Brain pericyte (primary cell): ENCODE results near the gene RNASEH2B.

ENCODE experiments used
- DNase-seq: peaks from one replicate; pipeline ENCODE4 v3.0.0-alpha.2; 2012; ENCODE audit warnings: low read depth, low spot score

RNASEH2B gene

DNA sequence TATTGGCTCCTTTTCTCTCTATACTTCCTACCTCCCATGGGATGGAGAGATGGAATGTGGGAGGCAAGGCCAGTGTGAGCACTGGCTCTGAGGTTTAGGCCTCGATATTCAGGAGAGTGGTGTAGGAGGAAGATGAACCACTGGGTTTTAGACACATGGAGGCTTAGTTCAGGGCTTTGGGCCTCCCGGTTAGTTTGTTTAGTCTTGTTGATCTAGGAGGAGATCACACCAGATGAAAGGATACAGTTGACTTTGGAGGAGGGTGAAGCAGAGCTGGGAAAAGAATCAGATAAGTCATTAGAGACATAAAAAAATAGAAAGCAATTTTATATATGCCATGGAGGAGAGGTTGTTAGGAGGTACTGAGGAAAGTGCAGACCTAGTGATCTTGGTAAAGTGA, 30.9 kb downstream of the RNASEH2B start:
- DNase-seq = no peak

DNA sequence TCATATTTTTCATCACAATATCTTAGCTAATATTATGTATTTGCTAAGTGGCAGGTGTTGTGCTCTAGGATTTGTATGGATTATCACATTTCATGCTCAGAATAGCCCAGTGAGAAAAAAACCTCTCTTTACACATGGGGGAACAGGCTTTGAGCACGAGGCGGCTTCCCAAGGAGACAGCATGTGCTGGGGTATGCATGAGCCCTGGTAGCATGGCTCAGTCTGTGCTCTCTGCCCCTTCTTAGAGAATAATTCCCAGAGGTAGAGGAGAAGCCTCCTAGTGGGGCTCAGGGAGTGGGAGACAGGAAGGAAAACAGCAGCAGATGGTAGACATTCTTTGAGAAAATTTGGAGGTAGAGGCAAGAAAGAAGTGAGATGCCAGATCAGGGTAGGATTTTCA, 31.6 kb downstream of the RNASEH2B start:
- no peak for DNase-seq

DNA sequence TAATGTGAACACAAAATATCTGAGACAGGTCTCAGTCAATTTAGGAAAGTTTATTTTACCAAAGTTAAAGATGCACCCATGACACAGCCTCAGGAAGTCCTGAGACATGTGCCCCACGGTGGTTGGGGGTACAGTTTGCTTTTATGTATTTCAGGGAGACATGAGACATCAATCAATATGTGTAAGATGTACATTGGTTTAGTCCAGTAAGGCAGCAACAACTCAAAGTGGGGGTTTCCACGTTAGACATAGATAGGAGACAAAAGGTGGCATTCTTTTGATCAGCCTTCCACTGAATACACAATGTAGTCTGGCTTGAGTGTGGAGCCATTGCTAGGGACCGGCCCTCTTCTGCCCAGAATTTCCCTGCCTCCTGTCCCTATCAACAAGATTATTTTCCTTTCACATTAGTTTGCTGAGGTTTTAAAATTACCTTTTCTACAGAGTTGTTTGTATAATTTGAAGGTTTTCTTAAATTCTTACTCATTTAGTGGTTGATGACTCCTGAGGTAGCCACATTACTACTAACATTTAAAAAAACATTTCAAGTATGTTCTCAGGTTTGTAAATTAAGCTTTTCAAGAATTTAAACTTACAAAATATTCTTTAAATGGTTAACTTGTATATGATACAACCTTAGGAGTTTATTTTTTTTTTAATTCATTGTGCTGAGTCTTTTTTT, 33.2 kb downstream of the RNASEH2B start:
- no peak for DNase-seq

DNA sequence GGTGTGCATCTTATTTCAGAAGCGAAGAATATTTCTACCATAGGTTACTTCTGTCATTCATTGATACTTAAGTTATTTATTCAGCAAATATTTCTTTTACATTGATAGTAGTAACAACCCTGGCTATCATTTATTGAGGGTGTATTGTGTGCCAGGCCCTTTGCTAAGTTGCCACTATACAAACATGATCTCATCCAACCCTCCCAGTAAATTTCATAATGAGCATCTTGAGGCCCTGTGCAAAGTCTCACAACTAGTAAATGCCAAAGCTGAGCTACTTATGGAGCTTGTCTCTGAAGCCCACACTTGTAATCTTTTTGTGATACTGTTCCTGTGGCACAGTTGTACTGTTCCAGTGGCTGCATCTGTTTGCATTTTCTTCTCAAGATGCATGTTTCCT, 36.1 kb downstream of the RNASEH2B start:
- no peak for DNase-seq

DNA sequence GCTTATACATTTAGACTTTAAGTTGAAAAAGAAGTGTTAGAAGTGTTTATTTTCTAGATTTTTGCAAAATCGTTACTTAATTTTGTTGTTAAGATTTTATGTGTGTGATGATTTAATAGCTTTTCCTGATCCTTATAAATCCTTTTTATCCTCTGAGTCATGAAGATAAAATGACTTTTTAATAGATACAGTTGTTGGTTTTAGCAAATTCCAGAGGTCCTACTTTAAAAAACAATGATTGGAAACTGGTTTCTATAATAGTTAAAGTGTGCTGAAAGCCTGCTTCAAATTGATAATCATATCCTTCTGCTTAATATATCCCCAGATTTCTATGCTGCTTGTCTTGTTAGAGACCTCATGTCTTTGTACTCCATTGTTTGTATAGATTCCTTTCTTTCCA, 39.0 kb downstream of the RNASEH2B start:
- DNase-seq = no peak

DNA sequence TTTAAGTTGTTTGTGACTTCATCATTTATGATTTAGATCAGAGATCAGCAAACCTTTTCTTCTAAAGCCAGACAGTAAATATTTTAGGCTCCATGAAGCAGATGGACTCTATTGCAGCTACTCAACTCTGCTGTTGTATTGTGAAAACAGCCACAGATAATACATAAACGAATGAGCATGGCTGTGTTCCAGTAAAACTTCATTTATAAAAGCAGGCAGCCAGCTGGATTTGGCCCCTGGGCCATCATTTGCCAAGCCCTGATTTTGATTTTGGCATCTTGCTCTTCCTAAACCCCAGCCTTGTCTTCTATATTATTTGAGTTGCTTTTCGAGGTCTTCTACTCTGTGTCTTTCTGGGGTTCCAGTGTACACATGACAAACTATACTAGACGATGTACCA, 41.3 kb downstream of the RNASEH2B start:
- DNase-seq = no peak

DNA sequence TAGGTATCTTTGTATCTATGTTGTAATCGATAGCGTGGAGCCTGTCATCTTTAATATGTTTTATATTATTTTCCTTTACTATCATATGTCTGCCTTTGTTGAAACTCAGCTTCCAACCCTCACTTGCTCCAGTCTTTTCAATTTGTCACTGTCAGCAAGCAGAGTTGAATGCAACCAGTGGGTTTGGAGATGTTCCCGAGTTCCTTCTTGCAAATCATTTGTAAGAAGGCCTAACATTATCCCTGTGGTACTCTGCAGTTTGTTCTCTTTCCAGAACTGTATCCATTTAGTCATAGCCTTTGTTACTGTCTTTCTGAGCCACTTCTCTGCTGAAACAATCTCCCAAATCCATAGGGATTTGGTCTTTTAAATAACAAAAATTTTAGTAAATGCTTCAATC, 41.8 kb downstream of the RNASEH2B start:
- DNase-seq = no peak

DNA sequence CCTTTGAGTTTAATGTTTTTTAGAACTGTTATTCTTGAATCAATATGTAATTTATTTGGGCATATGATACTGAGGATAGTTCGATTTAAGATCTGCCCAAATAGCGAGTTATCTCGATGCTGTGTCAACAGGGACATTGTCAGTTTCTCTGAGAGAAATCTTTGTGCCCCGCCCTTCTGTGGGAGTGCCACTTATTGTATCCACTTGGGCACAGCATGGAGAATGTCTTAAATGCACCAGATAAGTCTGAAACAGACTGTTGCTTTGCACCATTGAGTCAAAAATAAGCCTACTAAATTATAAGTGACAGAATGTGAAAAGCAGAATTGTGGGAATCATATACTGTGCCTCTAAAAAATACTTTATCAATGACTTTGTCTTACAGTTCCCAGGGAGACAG, 45.6 kb downstream of the RNASEH2B start:
- DNase-seq = no peak

DNA sequence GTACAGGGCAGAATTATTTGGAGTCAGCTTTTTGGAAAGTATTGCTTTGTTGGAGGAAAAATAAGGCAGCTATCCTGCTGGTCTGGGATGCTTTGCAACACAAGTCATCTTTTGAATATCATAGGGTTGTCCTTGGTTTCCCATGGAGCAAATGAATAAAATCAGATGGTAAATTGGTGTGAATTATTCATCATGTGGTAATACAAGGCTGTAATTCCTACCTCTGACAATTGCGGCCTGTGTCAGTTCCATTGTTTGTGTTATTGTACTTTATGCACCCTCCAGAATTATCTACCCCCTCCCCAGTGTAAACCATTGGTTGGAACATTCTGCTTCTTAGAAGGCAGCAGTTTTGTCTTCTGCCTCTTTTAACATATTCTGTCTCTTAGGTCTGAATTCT, 46.2 kb downstream of the RNASEH2B start:
- no peak for DNase-seq

DNA sequence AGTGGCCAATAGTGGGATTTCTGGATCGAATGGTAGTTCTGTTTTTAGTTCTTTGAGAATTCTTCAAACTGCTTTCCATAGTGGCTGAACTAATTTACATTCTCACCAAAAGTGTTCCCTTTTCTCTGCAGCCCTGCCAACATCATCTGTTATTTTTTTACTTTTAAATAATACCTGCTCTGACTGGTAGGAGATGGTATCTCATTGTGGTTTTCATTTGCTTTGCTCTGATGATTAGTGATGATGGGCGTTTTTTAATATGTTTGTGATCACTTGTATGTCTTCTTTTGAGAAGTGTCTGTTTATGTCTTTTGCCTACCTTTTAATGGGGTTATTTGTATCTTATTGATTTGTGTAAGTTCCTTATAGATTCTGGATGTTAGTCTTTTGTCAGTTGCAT, 48.0 kb downstream of the RNASEH2B start:
- DNase-seq = no peak

DNA sequence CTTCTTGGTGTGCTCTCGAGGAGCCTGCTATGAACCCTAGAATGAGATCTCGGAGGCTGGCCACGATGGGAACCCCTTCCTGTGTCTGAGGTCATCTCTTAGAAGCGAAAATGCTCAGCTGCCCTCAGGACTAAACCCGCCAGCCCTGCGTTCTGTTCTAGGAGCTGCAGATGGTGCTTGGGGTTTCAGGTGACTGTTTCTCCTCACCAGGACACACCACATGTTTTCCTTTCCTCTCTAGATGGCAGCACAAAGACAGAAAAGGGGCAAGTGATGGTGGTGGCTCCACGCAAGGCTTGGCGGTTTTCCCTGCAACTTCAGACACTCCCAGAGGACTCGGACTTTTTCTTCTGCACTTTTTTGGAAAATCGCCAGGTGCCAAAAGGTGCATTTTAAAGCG, 60.1 kb downstream of the RNASEH2B start:
- no peak for DNase-seq

DNA sequence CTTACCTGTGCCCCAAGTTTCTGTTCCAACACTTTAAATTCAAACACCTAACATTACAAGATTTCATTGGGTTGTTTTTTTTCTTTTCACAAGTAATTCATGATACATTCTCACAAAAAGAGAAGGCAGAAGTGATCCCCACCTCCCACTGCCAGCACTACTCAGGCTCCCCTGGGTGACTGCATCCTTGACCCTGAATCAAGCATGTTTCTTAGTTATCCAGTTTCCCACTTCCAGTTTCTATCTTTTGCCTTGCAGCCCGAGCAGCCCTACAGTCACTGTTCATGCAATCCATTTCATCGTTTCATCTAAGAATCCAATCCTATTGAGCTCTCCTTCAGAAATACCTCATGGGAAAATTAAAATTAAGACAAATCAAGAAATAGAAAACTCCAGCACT, 61.4 kb downstream of the RNASEH2B start:
- no peak for DNase-seq

DNA sequence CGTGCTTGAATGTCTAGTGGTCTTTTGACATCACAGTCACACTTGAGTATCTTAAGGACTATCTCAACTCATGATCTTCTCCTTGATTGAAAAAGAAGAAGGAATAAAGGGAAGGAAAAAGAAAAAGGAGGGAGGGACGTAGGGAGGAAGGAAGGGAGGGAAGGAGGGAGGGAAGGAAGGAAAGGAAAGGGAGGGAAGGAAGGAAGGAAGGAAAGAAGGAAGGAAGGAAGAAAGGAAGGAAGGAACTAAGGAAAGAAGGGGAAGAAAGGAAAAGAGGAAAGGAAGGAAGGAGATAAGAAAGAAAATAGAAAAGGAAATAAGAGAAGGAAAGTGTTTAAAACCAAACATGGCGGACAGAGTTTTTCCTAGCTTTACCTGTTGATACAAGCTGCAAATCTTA, 64.7 kb downstream of the RNASEH2B start:
- DNase-seq = no peak

DNA sequence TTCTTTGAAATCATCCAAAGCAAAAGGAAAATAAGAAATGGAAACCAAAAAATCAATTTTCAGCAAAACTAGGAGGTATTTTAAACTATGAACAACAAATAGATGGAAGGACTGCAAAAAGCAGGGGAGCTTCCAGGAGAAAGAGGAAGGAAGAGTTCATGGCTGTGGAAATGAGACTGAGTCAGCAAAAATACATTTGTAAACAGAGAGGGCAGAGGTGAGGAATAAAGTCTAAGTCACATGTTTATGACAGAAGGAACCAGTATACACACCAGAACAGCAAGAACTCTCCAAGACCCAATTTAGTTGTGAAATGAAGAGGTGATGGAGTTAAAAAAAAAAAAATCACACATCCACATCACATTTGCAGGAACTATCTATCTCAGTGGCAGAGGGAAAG, 69.6 kb downstream of the RNASEH2B start:
- no peak for DNase-seq

DNA sequence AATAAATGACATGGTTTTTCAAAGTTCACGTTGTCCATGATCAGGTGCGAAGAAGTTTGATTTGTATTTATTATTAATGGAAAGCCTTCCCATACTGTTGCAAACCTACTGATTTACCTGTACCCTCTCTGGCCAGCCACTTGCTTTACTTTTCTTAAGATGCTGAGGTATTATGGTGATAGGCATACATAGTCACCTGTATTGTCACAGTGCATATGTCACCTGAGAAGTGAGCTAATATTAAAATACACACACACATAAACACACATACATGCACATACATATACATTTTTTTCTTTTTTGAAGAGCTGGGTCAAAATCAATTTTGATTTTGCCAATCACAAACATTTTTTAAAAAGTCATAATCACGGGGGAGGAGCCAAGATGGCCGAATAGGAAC, 72.1 kb downstream of the RNASEH2B start:
- DNase-seq = no peak

DNA sequence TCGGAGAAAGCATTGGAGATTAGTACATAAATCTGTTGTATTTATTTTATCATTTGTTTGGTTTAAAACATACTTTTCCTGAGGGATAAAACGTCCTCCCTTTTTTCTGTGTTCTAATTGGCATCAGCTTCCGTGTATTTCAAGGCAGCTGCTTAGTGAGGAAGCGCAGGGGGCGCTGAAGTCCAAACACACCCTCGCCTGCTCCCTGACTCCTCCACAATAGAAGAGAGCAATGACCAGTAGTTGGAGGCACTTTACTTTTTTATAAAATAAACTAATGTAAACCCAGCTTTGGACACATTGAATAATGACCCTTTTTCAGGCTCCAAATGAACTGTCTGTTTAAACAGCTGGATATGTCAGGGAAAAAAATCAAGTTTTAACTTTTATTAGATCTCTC, 79.9 kb downstream of the RNASEH2B start:
- DNase-seq = no peak

DNA sequence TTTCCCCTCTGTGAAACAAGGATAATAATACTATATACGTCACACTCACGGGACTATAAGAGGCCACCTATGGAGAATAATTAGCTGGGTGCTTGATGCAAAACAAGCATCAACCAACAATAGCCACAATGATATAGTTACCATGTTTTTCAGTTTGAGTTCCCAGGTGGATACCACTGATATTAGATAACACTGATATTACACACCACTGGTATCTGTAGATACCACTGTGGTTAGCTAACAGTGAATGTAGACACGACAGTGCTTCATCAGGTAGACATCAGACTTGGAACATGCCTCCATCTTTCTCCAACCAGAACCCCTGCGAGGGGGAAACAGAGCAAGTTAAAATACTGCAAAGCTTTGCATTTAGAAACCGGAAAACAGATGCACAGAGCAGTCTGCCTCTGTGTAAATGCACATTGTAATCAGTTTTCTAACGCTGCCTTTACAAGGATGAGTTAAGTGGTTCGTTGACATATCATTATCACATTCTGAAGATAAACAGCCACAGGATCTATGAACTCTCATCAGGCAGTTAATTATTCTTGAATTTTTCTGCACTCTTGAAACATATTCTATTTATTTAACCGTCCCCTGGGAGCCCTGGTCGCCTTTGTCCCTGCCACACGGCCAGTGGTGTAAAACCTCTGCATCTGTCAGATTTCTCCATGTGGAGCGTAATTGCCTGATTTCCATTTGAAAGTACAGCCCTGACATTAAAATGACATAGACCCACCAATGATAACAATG, 80.7 kb downstream of the RNASEH2B start:
- no peak for DNase-seq

DNA sequence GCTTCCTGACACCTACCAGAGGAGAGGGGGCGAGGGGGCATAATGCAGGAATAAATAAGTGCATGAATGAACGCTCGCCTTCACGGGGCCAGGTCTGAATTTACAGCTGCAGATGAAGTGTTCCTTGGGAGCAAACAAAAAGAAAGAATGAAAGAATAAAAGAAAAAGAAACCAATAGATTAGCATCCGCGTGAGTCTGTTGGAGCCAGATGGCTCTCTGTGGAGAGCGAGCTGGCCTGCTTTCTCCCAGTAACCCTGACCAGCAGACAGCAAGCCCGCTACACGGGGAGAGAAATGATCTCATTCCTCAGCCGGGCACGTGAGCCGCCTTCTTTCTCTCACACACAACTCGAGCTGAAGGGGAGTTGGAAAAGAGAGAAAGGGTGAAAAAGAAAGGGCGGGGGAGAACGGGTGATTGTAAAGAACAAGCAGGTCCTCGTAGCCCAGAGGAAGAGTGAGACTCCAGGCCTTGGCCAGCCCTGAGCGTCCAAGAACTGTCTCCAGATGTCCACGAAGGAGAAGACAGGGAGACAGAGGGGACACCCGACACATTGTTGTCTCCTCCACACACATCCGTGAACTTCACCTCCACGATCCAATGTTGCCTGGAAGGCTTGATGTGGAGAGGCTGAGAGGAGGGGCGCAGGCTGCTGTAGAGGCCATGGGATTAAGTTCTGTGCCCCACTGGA, 81.4 kb downstream of the RNASEH2B start:
- peak; percentile 25 for DNase-seq

DNA sequence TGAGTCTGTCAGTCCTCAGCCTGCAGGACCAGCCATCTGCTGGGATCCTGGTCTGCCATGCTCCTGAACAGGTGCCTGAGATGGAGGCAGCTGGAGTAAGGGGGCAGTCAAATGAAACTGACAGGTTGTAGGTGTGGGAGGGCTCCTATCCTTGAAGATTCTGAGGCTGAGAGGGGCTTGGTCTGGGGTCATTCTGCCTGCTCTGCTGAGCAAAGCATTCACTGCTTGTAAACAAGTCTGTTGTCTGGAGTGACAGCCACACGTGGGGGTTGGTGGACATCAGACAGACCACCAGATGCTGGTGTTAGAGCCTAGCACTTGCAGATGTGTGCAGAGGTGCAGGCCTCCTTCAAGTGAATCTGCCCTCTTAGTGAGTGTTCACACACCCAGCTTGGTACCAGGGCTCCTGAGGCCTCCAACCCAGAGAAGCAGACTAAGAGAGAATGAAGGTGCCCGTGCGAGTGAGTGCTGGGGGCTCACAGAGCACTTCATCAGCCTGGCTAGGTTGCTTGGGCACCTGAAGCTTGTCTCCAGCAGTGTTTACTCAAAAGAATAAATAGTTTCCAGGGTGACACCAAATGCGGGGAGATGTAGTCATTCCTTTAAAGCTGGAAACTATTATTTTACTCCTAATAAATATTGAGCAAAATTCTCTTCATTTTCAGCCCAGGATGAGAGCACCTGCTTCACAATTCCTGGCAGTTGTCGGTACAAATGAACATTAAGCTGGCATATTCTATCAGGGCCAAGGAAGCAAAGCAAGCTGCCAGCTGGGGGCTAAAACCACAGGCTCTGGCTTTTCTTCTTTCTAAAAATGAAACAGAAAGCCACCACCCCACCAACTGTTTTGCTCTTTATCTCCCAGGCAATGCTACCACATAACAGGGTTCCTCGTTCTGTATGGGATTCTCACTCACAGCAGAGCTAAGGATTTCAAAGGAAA, 82.3 kb downstream of the RNASEH2B start:
- no peak for DNase-seq

DNA sequence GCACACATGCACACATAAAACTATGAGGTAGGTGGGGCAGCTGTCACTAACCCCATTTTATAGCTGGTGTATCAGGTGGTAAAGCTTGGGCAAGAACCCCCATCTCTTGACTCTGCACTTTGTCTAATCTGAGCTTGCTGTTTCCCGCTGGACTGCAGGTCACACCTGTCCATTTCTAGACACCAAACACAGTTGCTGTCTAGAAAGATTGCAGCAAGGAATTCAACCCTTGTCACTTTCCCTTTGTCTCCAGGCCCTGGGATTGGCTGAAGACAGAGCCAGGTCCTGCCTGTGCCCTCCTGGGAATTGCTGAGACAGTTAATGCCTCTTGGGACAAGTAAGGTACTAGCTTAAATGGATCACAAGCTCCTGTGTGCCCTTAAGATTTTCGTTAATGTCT, 83.8 kb downstream of the RNASEH2B start:
- DNase-seq = no peak

DNA sequence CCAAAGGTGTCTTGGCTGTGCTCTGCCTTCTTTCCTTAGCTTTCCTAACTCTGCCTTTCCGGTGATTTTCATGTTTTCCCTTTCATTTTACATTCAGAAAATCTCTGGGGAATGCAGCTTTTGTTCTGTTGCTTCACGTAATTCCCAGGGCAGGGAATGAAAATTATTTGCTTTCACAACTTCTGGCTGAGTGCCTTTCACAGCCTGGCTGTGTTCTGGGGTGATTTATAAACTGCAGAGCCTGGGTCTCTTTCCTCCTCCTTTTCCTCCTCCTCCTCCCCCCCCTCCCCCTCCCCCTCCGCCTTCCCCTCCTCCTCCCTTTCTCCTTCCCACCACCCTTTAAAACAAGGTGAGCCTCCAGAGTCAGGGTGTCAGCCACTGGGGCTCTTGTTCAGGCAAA, 84.3 kb downstream of the RNASEH2B start:
- DNase-seq = no peak

DNA sequence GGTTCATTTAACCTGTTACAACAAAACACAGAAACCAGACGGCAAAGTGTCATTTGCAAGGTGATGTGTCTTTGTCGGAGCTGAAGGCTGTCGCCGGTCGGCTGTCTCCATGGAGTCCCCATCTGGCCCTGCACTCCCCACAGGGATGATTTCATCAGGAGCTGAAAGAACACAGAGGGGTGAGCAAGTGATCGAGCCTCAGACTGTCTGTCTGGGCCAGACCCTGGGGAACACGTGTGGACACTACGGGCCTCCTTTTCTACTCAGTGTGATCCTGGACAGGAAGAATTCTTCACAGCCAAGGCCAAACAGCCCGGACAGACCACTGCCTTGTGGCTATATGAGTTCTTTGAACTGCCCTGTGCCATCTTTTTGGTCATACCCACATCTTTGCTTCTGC, 85.1 kb downstream of the RNASEH2B start:
- DNase-seq = no peak
